Thymus (tissue), 11 donors: ENCODE results near the gene HRAS. TPM values are rescaled to one million over a fixed set of nuclear protein-coding genes. Genes with fewer than 3 reads are reported as not detected.

Experiments
- DNase-seq, 9 donors: peaks; one replicate each; pipeline ENCODE4 v3.0.0-alpha.2; 2013; ENCODE audit warnings: low spot score in 9 of 9, low read depth in 6 of 9, missing footprints in 1 of 9
- H3K27ac ChIP-seq, 2 donors: one replicate each; pipeline ENCODE4 v1.5.1; 2013; ENCODE audit warnings: control low read depth in 1 of 2, low read depth in 1 of 2, low read length in 1 of 2, mild to moderate bottlenecking in 1 of 2, moderate library complexity in 1 of 2
- H3K27me3 ChIP-seq, 2 donors: one replicate each; pipeline ENCODE4 v1.5.1; 2013; ENCODE audit warnings: low read length in 1 of 2; ENCODE audit not compliant: control insufficient read depth in 2 of 2, insufficient read depth in 1 of 2
- H3K36me3 ChIP-seq, 2 donors: one replicate each; pipeline ENCODE4 v1.5.1; 2013; ENCODE audit warnings: low read length in 1 of 2, mild to moderate bottlenecking in 1 of 2, moderate library complexity in 1 of 2; ENCODE audit not compliant: control insufficient read depth in 2 of 2, insufficient read depth in 2 of 2
- H3K4me1 ChIP-seq, 2 donors: one replicate each; pipeline ENCODE4 v1.5.1; 2013; ENCODE audit warnings: low read length in 2 of 2; ENCODE audit not compliant: control insufficient read depth in 2 of 2, insufficient read depth in 2 of 2
- H3K4me3 ChIP-seq, 2 donors: one replicate each; pipeline ENCODE4 v1.5.1; 2013; ENCODE audit warnings: low read length in 2 of 2, control low read depth in 1 of 2, mild to moderate bottlenecking in 1 of 2
- H3K9me3 ChIP-seq, 2 donors: one replicate each; pipeline ENCODE4 v1.5.1; 2013; ENCODE audit warnings: low read length in 1 of 2, mild to moderate bottlenecking in 1 of 2; ENCODE audit not compliant: control insufficient read depth in 2 of 2, insufficient read depth in 1 of 2
- WGBS: extraction: QIAGEN DNeasy Blood & Tissue Kit; methylation state at CpG from one replicate; pipeline ENCODE4 v1.1.7; 2013; 5-methylcytosine and 5-hydroxymethylcytosine counted together
- polyA plus RNA-seq: library from polyadenylated mRNA; stranded (reverse); fragments of 200-250 nt; gene quantifications from one replicate; pipeline ENCODE4 v1.2.3, GENCODE V29; 2013
- total RNA-seq: library from RNA; stranded (reverse); fragments of 120-200 nt; gene quantifications from one replicate; pipeline ENCODE4 v1.2.4, GENCODE V29; 2013
- donor health status: healthy.

The HRAS gene
- total and polyA plus RNA-seq, 2 donors = 44.1 to 145 TPM

DNA sequence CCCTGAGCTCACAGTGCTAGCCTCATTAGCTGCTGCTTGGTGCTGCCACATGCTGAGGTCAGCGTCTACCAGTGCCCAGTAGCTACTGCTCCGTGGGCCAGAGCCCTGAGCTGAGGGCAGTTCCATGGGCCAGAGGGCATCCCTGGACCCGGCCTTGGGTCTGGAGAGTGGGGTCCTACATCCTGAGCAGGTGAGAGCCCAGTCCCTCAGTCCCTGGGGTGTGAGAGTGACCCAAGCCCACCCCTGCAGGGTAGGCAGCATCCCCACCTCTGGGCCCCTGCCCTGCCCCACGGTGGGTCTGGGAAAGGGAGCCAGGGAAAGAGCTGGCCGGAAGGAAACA lies 15.3 kb upstream of the HRAS start:
- Histone ChIP-seq H3K27me3 (peaks cover 10 to 35% of the 10 kb centered on the region in 2 donors), H3K4me3 (no peak overlapping the region), H3K9me3 (no peaks in the 10 kb centered on the region), H3K36me3 (no peaks in the 10 kb centered on the region), H3K27ac (no peak overlapping the region), H3K4me1 (peaks cover 8 to 11% of the 10 kb centered on the region in 2 donors)
- 96% methylated on average over 5 of the region's 5 CpGs for WGBS
- no peak for DNase-seq

DNA sequence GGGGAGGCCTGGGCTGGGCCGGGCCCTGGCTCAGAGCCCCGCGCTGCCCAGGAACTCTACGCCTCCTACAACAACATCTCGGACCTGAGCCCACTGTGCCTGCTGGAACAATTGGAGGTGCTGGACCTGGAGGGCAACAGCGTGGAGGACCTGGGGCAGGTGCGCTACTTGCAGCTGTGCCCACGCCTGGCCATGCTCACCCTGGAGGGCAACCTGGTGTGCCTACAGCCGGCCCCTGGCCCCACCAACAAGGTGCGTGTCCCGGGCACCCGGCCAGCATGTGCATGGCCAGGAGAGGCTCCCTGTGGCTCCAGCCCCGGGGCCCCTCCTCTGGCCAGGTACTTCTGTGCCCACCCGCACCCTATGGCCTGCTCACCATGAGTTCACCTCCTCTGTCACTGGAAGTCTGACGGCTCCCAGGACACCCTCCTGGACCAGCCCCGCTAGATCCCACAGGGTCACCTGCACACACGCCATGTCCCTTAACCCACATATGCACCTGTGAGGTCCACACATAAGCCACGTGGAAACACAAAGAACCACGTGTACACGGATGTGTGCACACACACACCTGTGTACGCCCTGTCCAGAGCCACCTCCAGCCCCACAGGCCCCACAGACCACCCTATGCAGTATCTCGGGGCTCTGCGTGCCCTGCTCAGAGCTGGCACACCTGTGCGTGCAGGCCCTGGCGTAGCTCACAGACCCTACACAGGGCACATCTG lies 14.8 kb upstream of the HRAS start:
- no peak overlapping the region for H3K27ac ChIP-seq
- peaks cover 4 to 29% of the 10 kb centered on the region in 2 donors for H3K27me3 ChIP-seq
- WGBS = 97% methylated on average over 25 of the region's 25 CpGs
- peaks cover 6 to 8% of the 10 kb centered on the region in 2 donors for H3K4me1 ChIP-seq
- no peak overlapping the region for H3K4me3 ChIP-seq
- DNase-seq = no peak
- H3K9me3 ChIP-seq = no peaks in the 10 kb centered on the region
- no peaks in the 10 kb centered on the region for H3K36me3 ChIP-seq

DNA sequence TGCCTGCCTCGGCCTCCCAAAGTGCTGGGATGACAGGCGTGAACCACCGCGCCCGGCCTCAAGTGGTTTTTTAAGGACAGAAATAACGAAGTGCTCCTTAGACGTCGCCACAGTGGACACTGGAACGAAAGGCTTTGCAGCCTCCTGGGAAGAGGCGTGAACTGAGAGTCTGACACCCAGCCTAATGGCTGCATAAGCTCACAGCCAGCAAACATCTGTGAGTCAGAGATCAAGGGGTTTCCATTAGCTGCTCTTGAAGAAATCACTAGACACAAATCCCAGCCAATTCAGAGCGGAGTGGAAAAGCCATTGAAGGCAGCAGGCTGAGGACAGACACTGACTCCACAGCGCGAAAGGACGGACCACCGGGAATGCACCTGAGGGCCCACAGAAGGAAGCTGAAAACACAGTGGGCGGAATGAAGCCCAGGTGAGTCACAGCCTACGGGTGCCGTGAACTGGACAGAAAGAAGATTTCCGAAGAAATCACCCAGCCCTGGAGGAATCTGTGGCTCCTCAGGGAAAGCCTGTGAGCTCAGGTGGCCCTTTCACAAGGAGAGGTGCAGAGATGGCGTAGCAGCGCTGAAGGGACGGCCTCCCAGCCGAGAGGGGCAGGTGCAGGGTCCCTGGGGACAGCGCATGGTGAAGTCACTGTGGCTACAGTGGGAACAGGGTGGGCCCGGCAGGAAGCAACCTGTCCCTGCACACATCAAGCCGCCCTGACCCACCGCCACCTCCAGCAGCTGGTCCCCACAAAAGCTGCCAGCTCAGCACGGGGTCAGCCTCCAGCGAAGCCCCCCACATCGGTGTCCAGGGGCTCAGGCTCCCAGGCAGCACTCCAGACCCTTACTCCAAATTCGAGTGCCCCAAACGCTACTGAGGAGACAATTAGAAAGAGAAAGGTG lies 13.6 kb upstream of the HRAS start:
- WGBS = 93% methylated on average over 32 of the region's 32 CpGs
- DNase-seq = no peak

DNA sequence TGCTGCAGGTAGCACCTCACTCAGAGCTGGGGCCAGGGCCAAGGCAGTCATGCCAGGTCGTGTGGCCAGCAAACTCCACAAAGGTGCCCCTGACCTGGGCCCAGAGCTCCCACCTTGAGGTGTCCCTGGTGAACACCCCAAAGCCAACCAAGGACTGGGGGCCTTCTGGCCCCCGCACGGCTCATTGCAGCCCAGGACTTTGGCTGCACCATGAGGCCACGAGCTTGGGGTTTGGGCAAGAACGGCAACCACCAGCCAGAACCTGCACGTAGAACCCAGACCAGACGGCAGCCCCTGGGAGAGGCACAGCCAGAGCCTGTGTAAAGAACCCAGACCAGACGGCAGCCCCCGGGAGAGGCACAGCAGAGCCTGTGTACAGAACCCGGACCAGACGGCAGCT lies 9.8 kb upstream of the HRAS start:
- DNase-seq = no peak
- no peak overlapping the region for H3K27ac ChIP-seq

More for the DNA sequence above, 13.6 kb upstream of the HRAS start:
- Histone ChIP-seq H3K36me3 (no peaks in the 10 kb centered on the region), H3K9me3 (no peaks in the 10 kb centered on the region), H3K4me1 (no peaks in the 10 kb centered on the region), H3K4me3 (no peak overlapping the region), H3K27me3 (peaks cover 0 to 19% of the 10 kb centered on the region in 2 donors), H3K27ac (no peak overlapping the region)

DNA sequence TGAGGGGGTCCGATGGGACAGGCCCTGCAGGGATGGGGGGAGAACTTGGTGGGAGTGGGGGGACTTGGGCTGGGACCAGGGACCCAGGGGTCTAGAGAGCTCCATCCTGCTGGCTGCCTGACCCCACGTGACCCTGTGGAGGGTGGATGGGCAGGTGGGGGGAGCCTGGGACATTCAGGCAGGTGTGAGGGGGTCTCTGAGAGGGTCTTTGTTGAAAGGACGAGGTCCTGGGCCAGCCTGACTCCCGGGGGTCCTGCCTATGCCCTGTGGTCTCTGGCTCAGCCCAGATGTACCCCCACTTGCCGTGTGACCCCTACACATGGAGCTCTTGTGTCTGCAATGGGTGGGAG lies 9.4 kb upstream of the HRAS start:
- Histone ChIP-seq H3K4me1 (no peaks in the 10 kb centered on the region), H3K9me3 (no peaks in the 10 kb centered on the region), H3K27ac (no peak overlapping the region), H3K4me3 (no peak overlapping the region), H3K36me3 (no peaks in the 10 kb centered on the region), H3K27me3 (peaks cover 0 to 6% of the 10 kb centered on the region in 2 donors)
- WGBS = 90% methylated on average over 5 of the region's 5 CpGs
- DNase-seq = no peak

More for the DNA sequence above, 9.8 kb upstream of the HRAS start:
- Histone ChIP-seq H3K4me3 (no peak overlapping the region), H3K36me3 (no peaks in the 10 kb centered on the region), H3K9me3 (no peaks in the 10 kb centered on the region), H3K4me1 (no peaks in the 10 kb centered on the region), H3K27me3 (peaks cover 0 to 3% of the 10 kb centered on the region in 2 donors)
- 92% methylated on average over 11 of the region's 11 CpGs for WGBS

DNA sequence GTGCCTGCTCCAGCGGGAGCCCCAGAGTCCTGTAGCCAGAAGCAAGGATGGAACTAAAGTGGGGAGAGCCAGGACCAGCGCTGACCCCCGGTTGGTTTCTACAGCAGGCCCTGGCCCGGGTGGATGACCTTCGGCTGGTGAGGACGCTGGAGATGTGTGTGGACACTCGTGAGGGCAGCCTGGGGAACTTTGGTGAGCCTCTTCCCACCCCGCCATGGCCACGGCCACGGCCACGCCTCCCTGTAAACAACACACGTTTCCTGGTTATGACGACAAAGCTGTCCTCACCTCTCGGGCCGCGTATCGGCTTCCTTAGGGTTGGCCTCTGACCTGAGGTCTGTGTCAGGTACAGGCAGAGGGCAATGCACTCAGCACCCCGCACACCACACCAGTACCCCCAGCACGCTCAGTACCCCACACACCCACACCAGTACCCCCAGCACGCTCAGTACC lies 6.1 kb upstream of the HRAS start:
- no peak overlapping the region for H3K4me3 ChIP-seq
- 97% methylated on average over 20 of the region's 20 CpGs for WGBS
- H3K27ac ChIP-seq = no peak overlapping the region
- H3K27me3 ChIP-seq = peaks cover 15 to 32% of the 10 kb centered on the region in 2 donors
- no peaks in the 10 kb centered on the region for H3K36me3 ChIP-seq
- peaks cover 9 to 18% of the 10 kb centered on the region in 2 donors for H3K4me1 ChIP-seq
- no peak for DNase-seq
- H3K9me3 ChIP-seq = peaks cover 0 to 6% of the 10 kb centered on the region in 2 donors

DNA sequence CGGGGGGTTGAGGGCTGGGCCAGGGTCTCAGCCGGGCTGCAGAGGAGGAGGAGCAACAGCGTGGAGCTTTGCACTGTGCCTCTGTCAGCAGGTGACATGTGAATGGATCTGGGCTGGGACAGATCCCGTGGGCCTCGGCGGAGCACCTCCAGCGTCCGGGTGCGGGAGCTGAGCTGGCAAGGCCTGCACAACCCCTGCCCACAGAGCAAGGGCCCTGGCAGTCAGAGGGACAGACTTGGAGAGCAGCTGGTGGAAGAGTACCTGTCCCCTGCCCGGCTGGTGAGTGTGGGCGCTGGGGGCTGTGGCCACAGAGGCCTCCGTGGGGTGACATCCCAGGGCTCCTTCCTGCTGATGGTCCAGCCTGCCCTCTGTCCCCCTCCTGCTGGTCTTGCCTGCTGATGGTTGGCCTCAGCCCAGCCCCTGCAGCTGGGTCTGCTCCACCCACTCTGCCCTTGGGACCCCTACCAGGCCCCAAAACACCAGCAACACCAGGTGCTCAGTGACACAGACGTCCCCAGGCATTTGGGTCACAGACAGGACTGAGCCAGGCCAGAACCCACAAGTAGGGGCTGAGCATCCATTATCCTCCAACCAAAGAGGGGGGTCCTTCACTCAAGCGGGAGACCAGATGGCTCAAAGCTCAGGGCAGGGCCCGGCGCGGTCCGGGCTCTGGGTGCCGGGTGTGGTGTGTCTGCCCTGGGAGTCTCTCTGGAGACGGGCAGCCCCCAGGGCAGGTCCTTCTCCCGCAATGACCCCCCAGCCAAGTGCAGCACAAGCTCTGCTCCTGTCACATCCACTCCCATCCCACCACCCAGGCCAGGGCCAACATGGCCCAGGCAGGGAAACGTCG lies 5.4 kb upstream of the HRAS start:
- no peak for DNase-seq
- WGBS = 97% methylated on average over 23 of the region's 23 CpGs
- H3K36me3 ChIP-seq = no peaks in the 10 kb centered on the region
- H3K9me3 ChIP-seq = peaks cover 0 to 6% of the 10 kb centered on the region in 2 donors
- no peak overlapping the region for H3K27ac ChIP-seq
- peaks cover 12 to 23% of the 10 kb centered on the region in 2 donors for H3K4me1 ChIP-seq
- no peak overlapping the region for H3K4me3 ChIP-seq
- H3K27me3 ChIP-seq = peaks cover 19 to 39% of the 10 kb centered on the region in 2 donors

DNA sequence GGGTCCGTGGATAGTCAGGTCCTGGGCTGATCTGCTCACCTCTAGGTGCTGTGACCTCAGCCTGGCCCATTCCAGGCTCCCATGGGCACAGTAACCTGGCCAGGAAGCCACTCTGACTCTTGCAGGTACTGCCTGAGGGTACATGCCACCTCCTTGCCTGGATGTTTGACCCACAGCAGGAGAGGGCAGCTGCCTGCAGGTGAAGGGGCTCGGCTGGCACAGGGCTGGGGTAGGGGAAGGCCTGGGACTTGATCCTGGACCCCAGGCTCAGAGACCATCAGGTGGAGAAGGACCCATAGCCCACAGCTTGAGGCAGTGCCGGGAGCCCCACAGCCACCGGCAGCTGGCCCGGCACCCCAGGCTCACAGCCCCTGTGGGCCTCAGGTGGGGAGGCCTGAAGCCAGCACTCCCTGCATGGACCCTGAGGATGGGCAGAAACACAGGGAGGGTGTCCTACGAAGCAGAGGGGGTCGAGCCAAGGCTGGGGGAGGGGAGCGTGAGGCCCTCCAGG lies 4.7 kb upstream of the HRAS start:
- H3K4me3 ChIP-seq = no peak overlapping the region
- peaks cover 12 to 23% of the 10 kb centered on the region in 2 donors for H3K4me1 ChIP-seq
- no peaks in the 10 kb centered on the region for H3K36me3 ChIP-seq
- H3K27me3 ChIP-seq = peaks cover 19 to 39% of the 10 kb centered on the region in 2 donors
- no peak for DNase-seq
- 98% methylated on average over 8 of the region's 8 CpGs for WGBS
- H3K27ac ChIP-seq = no peak overlapping the region
- peaks cover 0 to 6% of the 10 kb centered on the region in 2 donors for H3K9me3 ChIP-seq
